IMR-90 (cell line): ENCODE results near the gene CALCOCO2. TPM values are rescaled to one million over a fixed set of nuclear protein-coding genes. Genes with fewer than 3 reads are reported as not detected.

Experiments used
- ATAC-seq: fragments of 200-7000 bp; cut with Tn5 transposase; 2 replicates; pipeline ENCODE4 v1.9.1; 2020; ENCODE audit warnings: low read depth, mild to moderate bottlenecking, moderate library complexity
- BruUV-seq: library from RNA; stranded (reverse); fragments of 400-500 nt; replicated peaks from 2 replicates; lab custom pipeline; 2021; lab: Mats Ljungman, UMichigan
- CTCF ChIA-PET: fragments of 300-600 bp; formaldehyde crosslinking; extraction: SDS; loops from one replicate; lab custom pipeline; 2021; ENCODE audit warnings: antibody characterized with exemption; lab: Yijun Ruan, JAX
- POLR2A ChIA-PET: fragments of 300-600 bp; sonication (Branson Sonifier 250); formaldehyde crosslinking; loops from one replicate; lab custom pipeline; 2022; ENCODE audit warnings: antibody characterized with exemption; ENCODE audit not compliant: unreplicated experiment; lab: Charles Lee
- DNase-seq: peaks from one replicate; pipeline ENCODE4 v3.0.0; 2013
- H2AFZ ChIP-seq: replicated peaks from 2 replicates; pipeline ENCODE3; 2013; ENCODE audit warnings: low read length, mild to moderate bottlenecking; ENCODE audit not compliant: poor library complexity
- H2AK5ac ChIP-seq: 2 replicates; pipeline ENCODE4 v1.6.1; 2013; ENCODE audit warnings: low read depth, low read length, inconsistent platforms
- H2AK9ac ChIP-seq: replicated peaks from 2 replicates; pipeline ENCODE3; 2013; ENCODE audit warnings: mild to moderate bottlenecking, low read depth, low read length, moderate library complexity; ENCODE audit not compliant: poor library complexity
- H2BK120ac ChIP-seq: 2 replicates; pipeline ENCODE4 v1.6.1; 2013; ENCODE audit warnings: low read depth, low read length, inconsistent platforms
- H2BK15ac ChIP-seq: 3 replicates; pipeline ENCODE4 v1.6.1; 2013; ENCODE audit warnings: low read depth, low read length, inconsistent platforms
- H2BK20ac ChIP-seq: 2 replicates; pipeline ENCODE4 v1.6.1; 2013; ENCODE audit warnings: low read depth, mild to moderate bottlenecking, inconsistent platforms, low read length, moderate library complexity
- H2BK5ac ChIP-seq: 2 replicates; pipeline ENCODE4 v1.6.1; 2013; ENCODE audit warnings: mild to moderate bottlenecking, low read depth, low read length, inconsistent platforms; ENCODE audit not compliant: poor library complexity, severe bottlenecking
- H3K14ac ChIP-seq: replicated peaks from 2 replicates; pipeline ENCODE4 v1.6.1; 2013; ENCODE audit warnings: low read depth, low read length, inconsistent platforms
- H3K18ac ChIP-seq: 2 replicates; pipeline ENCODE4 v1.6.1; 2013; ENCODE audit warnings: low read depth, low read length, control low read depth
- H3K23ac ChIP-seq: 2 replicates; pipeline ENCODE4 v1.6.1; 2013; ENCODE audit warnings: low read depth, low read length, inconsistent platforms
- H3K27ac ChIP-seq: 2 replicates; pipeline ENCODE4 v1.5.1; 2013; ENCODE audit warnings: mild to moderate bottlenecking, control low read depth, low read length; ENCODE audit not compliant: insufficient read depth
- H3K27me3 ChIP-seq: 2 replicates; pipeline ENCODE4 v1.6.1; 2013; ENCODE audit warnings: low read length; ENCODE audit not compliant: control insufficient read depth, insufficient read depth
- H3K36me3 ChIP-seq: 2 replicates; pipeline ENCODE4 v1.6.1; 2013; ENCODE audit warnings: low read length, mixed read lengths; ENCODE audit not compliant: control insufficient read depth, insufficient read depth
- H3K4ac ChIP-seq: 2 replicates; pipeline ENCODE4 v1.6.1; 2013; ENCODE audit warnings: low read depth, low read length, inconsistent platforms
- H3K4me1 ChIP-seq: 2 replicates; pipeline ENCODE4 v1.6.1; 2013; ENCODE audit warnings: low read length, mixed read lengths; ENCODE audit not compliant: control insufficient read depth, insufficient read depth
- H3K4me2 ChIP-seq: 2 replicates; pipeline ENCODE4 v1.6.1; 2013; ENCODE audit warnings: low read depth, mild to moderate bottlenecking, control low read depth, low read length, moderate library complexity
- H3K4me3 ChIP-seq: 2 replicates; pipeline ENCODE4 v1.5.1; 2013; ENCODE audit warnings: low read depth, mild to moderate bottlenecking, control low read depth, low read length, moderate library complexity; ENCODE audit not compliant: insufficient read depth
- H3K56ac ChIP-seq: 2 replicates; pipeline ENCODE4 v1.6.1; 2013; ENCODE audit warnings: low read length, inconsistent platforms; ENCODE audit not compliant: insufficient read depth; ENCODE audit errors: extremely low read depth
- H3K79me1 ChIP-seq, 2 experiments: 2 replicates each; pipeline ENCODE4 v1.6.1; 2013; ENCODE audit warnings: low read length in 2 of 2, inconsistent platforms in 1 of 2, low read depth in 1 of 2
- H3K9ac ChIP-seq: 2 replicates; pipeline ENCODE4 v1.6.1; 2013; ENCODE audit warnings: low read depth, low read length, control low read depth
- H3K9me1 ChIP-seq: 2 replicates; pipeline ENCODE4 v1.6.1; 2013; ENCODE audit warnings: low read length, inconsistent platforms; ENCODE audit not compliant: insufficient read depth
- H3K9me3 ChIP-seq: 2 replicates; pipeline ENCODE4 v1.6.1; 2013; ENCODE audit warnings: low read length; ENCODE audit not compliant: control insufficient read depth, insufficient read depth
- H4K20me1 ChIP-seq: 2 replicates; pipeline ENCODE4 v1.6.1; 2013; ENCODE audit warnings: low read length, inconsistent platforms; ENCODE audit not compliant: insufficient read depth
- H4K5ac ChIP-seq: 2 replicates; pipeline ENCODE4 v1.6.1; 2013; ENCODE audit warnings: mild to moderate bottlenecking, low read depth, low read length, control low read depth
- H4K8ac ChIP-seq, 2 experiments: 2 replicates each; pipeline ENCODE4 v1.6.1; 2013; ENCODE audit warnings: low read depth in 2 of 2, low read length in 2 of 2, control low read depth in 1 of 2, inconsistent platforms in 1 of 2
- H4K91ac ChIP-seq: 2 replicates; pipeline ENCODE4 v1.6.1; 2013; ENCODE audit warnings: low read depth, low read length, inconsistent platforms; ENCODE audit not compliant: insufficient read depth
- BHLHE40 ChIP-seq: fragments of 150-350 bp; IDR thresholded peaks from 2 replicates; pipeline ENCODE4 v1.6.1; 2016; ENCODE audit warnings: mild to moderate bottlenecking, low read depth, low read length
- CEBPB ChIP-seq: IDR thresholded peaks from 2 replicates; pipeline ENCODE4 v1.6.1; 2012; ENCODE audit warnings: low read depth, low read length, improper control_type of control experiment
- CHD1 ChIP-seq: IDR thresholded peaks from 2 replicates; pipeline ENCODE4 v1.6.1; 2012; ENCODE audit warnings: low read depth, low read length, improper control_type of control experiment
- CTCF ChIP-seq: conservative IDR thresholded peaks from 2 replicates; pipeline ENCODE4 v1.5.1; 2012; ENCODE audit warnings: mild to moderate bottlenecking, low read depth, low read length, improper control_type of control experiment
- ELK1 ChIP-seq: fragments of 150-350 bp; IDR thresholded peaks from 2 replicates; pipeline ENCODE4 v1.6.1; 2016; ENCODE audit warnings: low read depth, mild to moderate bottlenecking, low read length, moderate library complexity, borderline replicate concordance
- FOS ChIP-seq: fragments of 150-350 bp; IDR thresholded peaks from 2 replicates; pipeline ENCODE4 v1.6.1; 2016; ENCODE audit warnings: low read depth, low read length
- MAFK ChIP-seq: IDR thresholded peaks from 2 replicates; pipeline ENCODE4 v1.6.1; 2012; ENCODE audit warnings: low read depth, low read length, improper control_type of control experiment
- MAZ ChIP-seq: IDR thresholded peaks from 2 replicates; pipeline ENCODE4 v1.6.1; 2012; ENCODE audit warnings: low read depth, mild to moderate bottlenecking, low read length, improper control_type of control experiment, moderate library complexity, borderline replicate concordance
- MXI1 ChIP-seq: IDR thresholded peaks from 2 replicates; pipeline ENCODE4 v1.6.1; 2012; ENCODE audit warnings: low read depth, mild to moderate bottlenecking, low read length, moderate library complexity, borderline replicate concordance
- NFE2L2 ChIP-seq: fragments of 150-350 bp; IDR thresholded peaks from 2 replicates; pipeline ENCODE4 v1.6.1; 2016; ENCODE audit warnings: low read depth, mild to moderate bottlenecking, low read length
- POLR2A ChIP-seq: IDR thresholded peaks from 2 replicates; pipeline ENCODE4 v1.6.1; 2012; ENCODE audit warnings: mild to moderate bottlenecking, low read depth, low read length
- RAD21 ChIP-seq: IDR thresholded peaks from 2 replicates; pipeline ENCODE4 v1.6.1; 2012; ENCODE audit warnings: low read length, improper control_type of control experiment
- RCOR1 ChIP-seq: IDR thresholded peaks from 2 replicates; pipeline ENCODE4 v1.6.1; 2012; ENCODE audit warnings: mild to moderate bottlenecking, low read length, improper control_type of control experiment; ENCODE audit not compliant: insufficient replicate concordance
- RFX5 ChIP-seq: IDR thresholded peaks from 2 replicates; pipeline ENCODE4 v1.8.0; 2012; ENCODE audit warnings: low read depth, mild to moderate bottlenecking, low read length, moderate library complexity
- SMC3 ChIP-seq: fragments of 150-350 bp; IDR thresholded peaks from 2 replicates; pipeline ENCODE4 v1.6.1; 2016; ENCODE audit warnings: low read depth, mild to moderate bottlenecking, antibody characterized with exemption, low read length, moderate library complexity
- USF2 ChIP-seq: fragments of 150-350 bp; IDR thresholded peaks from 2 replicates; pipeline ENCODE4 v1.6.1; 2017; ENCODE audit warnings: mild to moderate bottlenecking, antibody characterized with exemption, low read length, low read depth
- WGBS, 2 experiments: methylation state at CpG; one replicate each; pipeline versions ENCODE4 v1.1.5 to v1.1.7; 2013; ENCODE audit warnings: missing lambda C conversion rate in 2 of 2; ENCODE audit not compliant: insufficient read length in 1 of 2; ENCODE audit errors: extremely low coverage in 2 of 2; 5-methylcytosine and 5-hydroxymethylcytosine counted together
- dilution Hi-C: fragments of 300-500 bp; cut with HindIII; formaldehyde crosslinking; loops from one replicate; pipeline ENCODE4 v1.14.3; 2018; ENCODE audit warnings: low sequenced_read_pairs; ENCODE audit not compliant: unreplicated experiment
- in situ Hi-C: fragments of 300-500 bp; cut with MboI; formaldehyde crosslinking; loops from 3 replicates; pipeline ENCODE4 v1.14.3; 2019; ENCODE audit warnings: low sequenced_read_pairs, inconsistent platforms, mixed read lengths
- intact Hi-C: fragments of 100-400 bp; cut with micrococcal nuclease; formaldehyde crosslinking; loops from 2 replicates; pipeline ENCODE4 v1.10.0; 2022
- polyA plus RNA-seq, 3 experiments: library from polyadenylated mRNA; depleted of rRNA; stranded (reverse); fragments of >200 nt; gene quantifications; 2 replicates each; pipeline ENCODE4 v1.2.3, GENCODE V29; 2012; ENCODE audit warnings: low replicate concordance in 1 of 3
- total RNA-seq: library from RNA; depleted of rRNA; stranded (reverse); fragments of >200 nt; gene quantifications from 2 replicates; pipeline ENCODE4 v1.2.3, GENCODE V29; 2012

The CALCOCO2 gene
- total and polyA plus RNA-seq, 2 of the 4 experiments (the other 2 are of a cell fraction), result 35.9 to 53.4 TPM

GRCh38 chr17:48894886-48895285 lies 64.1 kb downstream of the CALCOCO2 start:
- Histone ChIP-seq H4K91ac (no peak overlapping the region), H3K79me1 (peaks cover 18 to 26% of the 10 kb centered on the region in 2 experiments; a peak in 3 of 4 replicates), H2AK5ac (no peak overlapping the region), H4K20me1 (no peaks in the 10 kb centered on the region), H3K4me2 (no peak overlapping the region), H3K9me1 (peaks cover 4% of the 10 kb centered on the region; the same call in 1 of the 2 replicates), H2BK5ac (no peak overlapping the region), H3K4me3 (no peak overlapping the region), H3K14ac (no peak overlapping the region), H3K18ac (no peak overlapping the region), H3K27me3 (no peaks in the 10 kb centered on the region), H2AFZ (no peak overlapping the region), H3K56ac (no peak overlapping the region), H3K36me3 (peaks cover 16% of the 10 kb centered on the region), H3K23ac (no peak overlapping the region), H3K9ac (no peak overlapping the region), H4K8ac (no peak overlapping the region), H3K4me1 (peaks cover 3% of the 10 kb centered on the region; the same call in 1 of the 2 replicates), H4K5ac (no peak overlapping the region), H2BK20ac (no peak overlapping the region), H3K27ac (no peak overlapping the region), H2AK9ac (no peak overlapping the region), H2BK15ac (no peak overlapping the region), H2BK120ac (no peak overlapping the region), H3K4ac (no peak overlapping the region), H3K9me3 (no peaks in the 10 kb centered on the region)
- TSS peak; percentile 48 for BruUV-seq
- in situ Hi-C loops, result no loop called here
- CTCF ChIA-PET, result no interaction called here
- intact Hi-C loops, result no loop called here
- no CpG with 5 or more reads among the region's 3 CpGs for WGBS, 2 experiments
- dilution Hi-C loops, result no loop called here
- POLR2A ChIA-PET, result no interaction called here
- DNase-seq (no peak), ATAC-seq (no peak)
- TF ChIP-seq CEBPB (no peak), CTCF (no peak), FOS (no peak), SMC3 (no peak), CHD1 (no peak), MAZ (no peak), POLR2A (no peak), BHLHE40 (no peak), MXI1 (no peak), RCOR1 (no peak), ELK1 (no peak), MAFK (no peak), NFE2L2 (no peak), RAD21 (no peak), RFX5 (no peak), USF2 (no peak)
